Calu3 (cell line): ENCODE data around the gene GABRR1. TPM values are rescaled to one million over a fixed set of nuclear protein-coding genes. Genes with fewer than 3 reads are reported as not detected.

Experiments
- BruUV-seq: library from RNA; stranded (reverse); fragments of 400-500 nt; replicated peaks from 2 replicates; lab custom pipeline; 2021; lab: Mats Ljungman, UMichigan
- CTCF ChIA-PET: fragments of 300-600 bp; sonication (Branson Sonifier 250); formaldehyde crosslinking; loops from one replicate; lab custom pipeline; 2022; ENCODE audit warnings: antibody characterized with exemption; lab: Charles Lee
- DNase-seq: peaks from one replicate; pipeline ENCODE4 v3.0.0; 2022
- H3K27ac Mint-ChIP-seq: one replicate; pipeline ENCODE4 v1.8.0; 2022; ENCODE audit warnings: mixed read lengths; ENCODE audit not compliant: unreplicated experiment
- H3K27me3 Mint-ChIP-seq: one replicate; pipeline ENCODE4 v1.8.0; 2022; ENCODE audit warnings: mixed read lengths; ENCODE audit not compliant: unreplicated experiment
- H3K36me3 Mint-ChIP-seq: one replicate; pipeline ENCODE4 v1.8.0; 2022; ENCODE audit warnings: mild to moderate bottlenecking, moderate library complexity, mixed read lengths; ENCODE audit not compliant: insufficient read depth, unreplicated experiment
- H3K4me1 Mint-ChIP-seq: one replicate; pipeline ENCODE4 v1.8.0; 2022; ENCODE audit warnings: mild to moderate bottlenecking, low read depth, mixed read lengths; ENCODE audit not compliant: unreplicated experiment
- H3K4me3 Mint-ChIP-seq: one replicate; pipeline ENCODE4 v1.8.0; 2022; ENCODE audit warnings: mild to moderate bottlenecking, low read depth, moderate library complexity, mixed read lengths; ENCODE audit not compliant: unreplicated experiment
- H3K9me3 Mint-ChIP-seq: one replicate; pipeline ENCODE4 v1.8.0; 2022; ENCODE audit warnings: low read depth, mixed read lengths; ENCODE audit not compliant: unreplicated experiment
- CTCF ChIP-seq: fragments of 200-600 bp; IDR thresholded peaks from one replicate; pipeline ENCODE4 v1.8.0; 2022; ENCODE audit warnings: antibody characterized with exemption; ENCODE audit not compliant: unreplicated experiment
- intact Hi-C: fragments of 100-400 bp; cut with micrococcal nuclease; formaldehyde crosslinking; loops from one replicate; pipeline ENCODE4 v1.10.0; 2022; ENCODE audit not compliant: unreplicated experiment
- total RNA-seq: library from RNA; stranded (reverse); gene quantifications from 2 replicates; pipeline ENCODE4 v1.2.3, GENCODE V29; 2022

The GABRR1 gene
- total RNA-seq, 1 experiment from 2014 or later, result not detected

GRCh38 chr6:89221129-89221528, 4.0 kb upstream of the GABRR1 start:
- Mint-ChIP-seq H3K9me3 (peaks cover 5% of the 10 kb centered on the region), H3K27ac (no peak overlapping the region), H3K4me3 (no peak overlapping the region), H3K27me3 (peaks cover 18% of the 10 kb centered on the region), H3K4me1 (no peaks in the 10 kb centered on the region), H3K36me3 (no peaks in the 10 kb centered on the region)
- CTCF ChIA-PET, result no interaction called here
- intact Hi-C loops, result no loop called here
- no peak for TF ChIP-seq CTCF
- no peak for DNase-seq
- no TSS peak for BruUV-seq

- CTCF ChIA-PET, result no interaction called here
- no peaks in the 10 kb centered on the region for H3K36me3 Mint-ChIP-seq
- peaks cover 13% of the 10 kb centered on the region for H3K27me3 Mint-ChIP-seq
- no peak overlapping the region for H3K4me3 Mint-ChIP-seq
- TF ChIP-seq CTCF, result no peak
- no peak for DNase-seq
- no peaks in the 10 kb centered on the region for H3K4me1 Mint-ChIP-seq
- intact Hi-C loops, result no loop called here
- BruUV-seq, result no TSS peak
- no peak overlapping the region for H3K27ac Mint-ChIP-seq
- no peaks in the 10 kb centered on the region for H3K9me3 Mint-ChIP-seq
Measured at GRCh38 chr6:89216411-89216810, 747 bp downstream of the GABRR1 start.

GRCh38 chr6:89215391-89215790, 1.8 kb downstream of the GABRR1 start:
- no peaks in the 10 kb centered on the region for H3K4me1 Mint-ChIP-seq
- no peaks in the 10 kb centered on the region for H3K9me3 Mint-ChIP-seq

GRCh38 chr6:89214197-89214596, 3.0 kb downstream of the GABRR1 start:
- Mint-ChIP-seq H3K27me3 (peaks cover 26% of the 10 kb centered on the region), H3K4me1 (no peaks in the 10 kb centered on the region), H3K9me3 (no peaks in the 10 kb centered on the region), H3K4me3 (no peak overlapping the region), H3K36me3 (no peaks in the 10 kb centered on the region), H3K27ac (no peak overlapping the region)
- intact Hi-C loops, result no loop called here
- BruUV-seq, result no TSS peak
- no peak for TF ChIP-seq CTCF
- CTCF ChIA-PET, result no interaction called here
- no peak for DNase-seq

More at GRCh38 chr6:89215391-89215790, 1.8 kb downstream of the GABRR1 start:
- Mint-ChIP-seq H3K36me3 (no peaks in the 10 kb centered on the region), H3K4me3 (no peak overlapping the region), H3K27me3 (peaks cover 23% of the 10 kb centered on the region), H3K27ac (no peak overlapping the region)
- no peak for DNase-seq
- intact Hi-C loops, result no loop called here
- TF ChIP-seq CTCF, result no peak
- no TSS peak for BruUV-seq
- CTCF ChIA-PET, result no interaction called here

- no peak for TF ChIP-seq CTCF
- Mint-ChIP-seq H3K27me3 (peaks cover 26% of the 10 kb centered on the region), H3K9me3 (no peaks in the 10 kb centered on the region)
Measured at GRCh38 chr6:89212472-89212871, 4.7 kb downstream of the GABRR1 start.

More at GRCh38 chr6:89212472-89212871, 4.7 kb downstream of the GABRR1 start:
- Mint-ChIP-seq H3K27ac (no peak overlapping the region), H3K4me3 (no peak overlapping the region), H3K4me1 (no peaks in the 10 kb centered on the region), H3K36me3 (no peaks in the 10 kb centered on the region)
- CTCF ChIA-PET, result no interaction called here
- no peak for DNase-seq
- intact Hi-C loops, result no loop called here
- BruUV-seq, result no TSS peak
